KOPT-K1 (cell line): ENCODE results near the gene RPS6KA5.
"Not testable (repeated sequence)": the region's sequence is repeated elsewhere in the genome, so short reads cannot be mapped to it uniquely, and the experiment has no call there.

ENCODE experiments used
- H3K27ac ChIP-seq: fragments of 200-600 bp; sonication (generic); 2 replicates; pipeline ENCODE4 v1.5.1; 2016; ENCODE audit warnings: antibody characterized with exemption, mild to moderate bottlenecking, low read depth, low read length; ENCODE audit not compliant: poor library complexity, severe bottlenecking
- H3K36me3 ChIP-seq: fragments of 200-600 bp; sonication (generic); 2 replicates; pipeline ENCODE4 v1.5.1; 2017; ENCODE audit warnings: antibody characterized with exemption, mild to moderate bottlenecking, low read length, moderate library complexity; ENCODE audit not compliant: insufficient read depth
- H3K9me3 ChIP-seq: fragments of 200-600 bp; sonication (generic); 2 replicates; pipeline ENCODE4 v1.5.1; 2017; ENCODE audit warnings: antibody characterized with exemption, low read length, mild to moderate bottlenecking; ENCODE audit not compliant: insufficient read depth, poor library complexity, severe bottlenecking

The RPS6KA5 gene

DNA sequence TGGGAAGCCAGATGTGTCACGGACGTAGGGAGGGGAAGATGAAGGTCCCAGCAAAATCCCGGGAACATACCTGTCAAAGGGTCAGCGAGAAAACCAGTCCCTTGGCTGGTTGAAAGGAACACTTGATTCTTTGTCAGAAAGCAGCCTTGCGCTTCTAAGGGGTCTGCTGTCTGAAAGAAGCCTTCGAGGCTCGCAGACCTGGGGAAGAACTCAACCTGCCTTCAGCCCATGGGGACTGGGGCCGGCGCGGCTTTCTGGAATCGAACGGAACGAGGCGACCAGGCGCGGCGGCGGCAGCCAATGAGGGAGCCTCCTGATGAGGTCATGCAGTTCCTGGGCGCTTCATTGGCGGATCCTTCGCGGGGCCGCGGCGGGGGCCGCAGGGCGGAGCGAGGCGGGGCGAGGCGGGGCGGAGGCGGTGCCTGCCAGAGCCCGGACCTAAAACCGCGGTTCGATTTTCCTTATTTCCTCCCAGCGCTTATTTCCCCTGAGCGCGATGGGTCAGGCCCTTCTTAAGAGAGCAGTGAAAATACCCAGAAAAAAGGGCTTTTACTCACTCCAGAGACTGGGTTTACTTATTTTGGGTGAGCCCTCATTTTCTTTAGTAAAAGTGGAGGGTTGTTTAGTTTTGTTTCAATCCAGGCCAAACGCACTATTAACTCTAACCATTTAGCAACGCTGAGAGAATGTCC lies 232.4 kb downstream of the RPS6KA5 start:
- Histone ChIP-seq H3K36me3 (no peaks in the 10 kb centered on the region), H3K9me3 (peaks cover 28% of the 10 kb centered on the region), H3K27ac (peak overlapping the region; percentile 6)

DNA sequence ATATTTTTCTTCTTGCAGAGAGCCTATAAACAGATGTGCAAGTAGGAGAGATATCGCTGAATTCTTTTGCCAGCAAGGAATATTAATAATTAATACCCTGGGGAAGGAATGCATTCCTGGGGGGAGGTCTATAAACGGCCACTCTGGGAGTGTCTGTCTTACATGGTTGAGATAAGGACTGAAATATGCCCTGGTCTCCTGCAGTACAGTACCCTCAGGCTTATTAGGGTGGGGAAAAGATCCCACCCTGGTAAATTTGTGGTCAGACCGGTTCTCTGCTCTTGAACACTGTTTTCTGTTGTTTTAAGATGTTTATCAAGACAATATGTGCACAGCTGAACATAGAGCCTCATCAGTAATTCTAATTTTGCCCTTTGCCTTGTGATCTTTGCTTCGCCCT lies 236.9 kb downstream of the RPS6KA5 start:
- not testable (repeated sequence) for H3K27ac ChIP-seq, H3K36me3 ChIP-seq
- H3K9me3 ChIP-seq = peaks cover 28% of the 10 kb centered on the region

DNA sequence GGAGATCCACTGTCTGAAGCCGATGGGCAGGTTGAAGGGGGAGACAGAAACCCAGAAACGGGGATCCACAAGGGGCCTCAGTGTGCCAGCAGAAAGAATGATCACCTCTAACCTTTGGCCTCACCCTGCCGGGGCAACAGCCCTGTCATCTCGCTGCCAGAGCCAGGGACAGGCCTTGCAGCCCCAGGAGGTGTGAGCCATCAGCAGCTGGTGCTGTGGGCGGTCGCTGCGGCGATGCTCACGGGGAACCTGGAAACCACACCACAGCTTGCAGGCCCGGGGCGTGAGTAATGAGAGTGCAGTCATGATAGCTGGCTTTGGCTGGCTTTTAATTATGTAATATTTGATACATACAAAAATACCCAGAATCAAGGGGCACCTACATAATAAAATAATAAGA lies 239.5 kb downstream of the RPS6KA5 start:
- Histone ChIP-seq H3K36me3 (no peaks in the 10 kb centered on the region), H3K9me3 (peaks cover 21% of the 10 kb centered on the region), H3K27ac (no peak overlapping the region)

DNA sequence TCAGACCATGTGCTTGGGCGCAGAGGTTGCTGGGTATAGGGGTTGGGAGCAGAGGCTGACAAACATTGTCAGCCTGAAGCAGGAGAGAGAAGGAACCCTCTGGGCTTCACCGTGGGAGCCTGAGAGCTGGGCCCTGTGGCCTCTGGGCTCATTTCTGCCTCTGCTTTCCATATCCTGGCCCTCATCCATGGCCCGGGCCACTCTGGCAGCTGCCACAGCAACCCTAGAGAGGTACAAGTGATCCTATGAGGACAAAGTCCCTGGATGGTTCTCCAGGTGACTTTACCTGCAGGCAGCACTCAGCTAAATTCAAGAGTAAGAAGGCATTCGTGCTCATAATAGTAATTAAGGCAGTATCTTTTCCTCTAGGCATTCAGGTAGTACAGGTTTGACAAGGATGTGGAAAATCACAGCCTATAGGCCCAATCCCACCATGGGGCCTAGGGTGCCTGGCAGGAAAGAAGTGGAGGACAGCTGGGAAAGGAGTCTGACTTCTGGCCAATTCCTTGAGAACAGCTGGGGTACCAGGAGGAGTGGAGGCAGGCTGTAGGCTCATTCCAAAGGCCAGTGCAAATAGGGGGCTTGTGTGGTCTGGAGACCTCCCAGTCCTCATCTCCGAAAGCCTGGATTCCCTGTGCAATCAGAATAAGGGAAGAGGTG lies 240.6 kb downstream of the RPS6KA5 start:
- H3K27ac ChIP-seq = no peak overlapping the region
- H3K9me3 ChIP-seq = peaks cover 16% of the 10 kb centered on the region
- no peaks in the 10 kb centered on the region for H3K36me3 ChIP-seq

DNA sequence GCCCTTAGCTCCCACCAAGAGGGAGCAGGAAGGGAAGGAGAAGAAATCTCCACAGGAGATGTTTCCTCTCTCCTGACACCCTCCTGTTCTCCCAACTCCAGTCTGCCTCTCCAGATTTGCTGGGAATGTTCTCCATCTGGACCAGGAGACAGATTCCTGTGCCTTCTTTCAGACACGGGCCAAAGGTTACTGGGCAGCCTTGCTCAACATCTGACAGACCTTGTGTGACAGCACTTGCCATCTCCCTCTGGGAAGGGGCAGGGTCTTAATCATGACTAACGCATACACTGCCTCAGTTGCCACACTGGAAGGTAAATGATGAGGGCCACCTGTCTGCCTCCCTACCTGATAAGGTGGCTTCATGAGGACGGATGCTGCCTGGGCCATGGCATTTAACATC lies 241.7 kb downstream of the RPS6KA5 start:
- H3K36me3 ChIP-seq = no peaks in the 10 kb centered on the region
- H3K9me3 ChIP-seq = peaks cover 4% of the 10 kb centered on the region
- no peak overlapping the region for H3K27ac ChIP-seq

DNA sequence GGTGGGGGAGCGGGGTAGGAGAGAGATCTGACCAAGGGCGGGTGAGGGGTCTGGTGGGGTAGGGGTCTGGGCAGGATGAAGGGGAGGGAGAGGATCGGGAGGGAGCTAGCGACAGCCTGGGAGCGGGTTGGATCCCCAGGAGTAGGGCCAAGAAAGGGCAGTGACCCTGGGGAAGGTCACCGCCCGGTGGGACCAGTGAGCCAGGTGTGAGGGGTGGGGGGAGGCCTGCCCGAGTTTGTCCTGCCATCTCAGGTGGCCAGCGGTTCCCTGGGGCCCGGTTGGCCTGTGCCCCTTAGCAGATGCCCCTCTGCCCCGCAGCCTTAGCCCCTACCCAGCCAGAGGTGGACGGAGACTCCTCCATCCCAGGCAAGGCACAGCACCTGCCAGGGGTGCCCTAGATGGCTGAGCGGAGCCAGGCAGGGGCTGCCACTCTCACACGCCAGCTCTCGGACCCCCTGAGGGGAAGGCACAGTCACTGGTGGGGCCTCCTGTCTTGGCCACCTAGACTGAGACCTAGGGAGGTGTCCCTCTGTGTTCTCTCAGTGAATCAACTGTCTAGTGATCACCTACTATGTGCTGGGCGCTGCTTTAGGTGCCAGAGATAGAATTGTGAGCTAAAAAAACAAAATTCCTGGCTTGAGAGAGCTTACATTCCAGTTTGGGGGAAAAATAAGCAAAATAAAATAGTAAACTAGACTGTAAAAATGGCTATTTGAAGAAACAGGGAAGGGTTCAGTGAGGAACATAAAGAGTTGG lies 243.6 kb downstream of the RPS6KA5 start:
- H3K36me3 ChIP-seq = no peaks in the 10 kb centered on the region

DNA sequence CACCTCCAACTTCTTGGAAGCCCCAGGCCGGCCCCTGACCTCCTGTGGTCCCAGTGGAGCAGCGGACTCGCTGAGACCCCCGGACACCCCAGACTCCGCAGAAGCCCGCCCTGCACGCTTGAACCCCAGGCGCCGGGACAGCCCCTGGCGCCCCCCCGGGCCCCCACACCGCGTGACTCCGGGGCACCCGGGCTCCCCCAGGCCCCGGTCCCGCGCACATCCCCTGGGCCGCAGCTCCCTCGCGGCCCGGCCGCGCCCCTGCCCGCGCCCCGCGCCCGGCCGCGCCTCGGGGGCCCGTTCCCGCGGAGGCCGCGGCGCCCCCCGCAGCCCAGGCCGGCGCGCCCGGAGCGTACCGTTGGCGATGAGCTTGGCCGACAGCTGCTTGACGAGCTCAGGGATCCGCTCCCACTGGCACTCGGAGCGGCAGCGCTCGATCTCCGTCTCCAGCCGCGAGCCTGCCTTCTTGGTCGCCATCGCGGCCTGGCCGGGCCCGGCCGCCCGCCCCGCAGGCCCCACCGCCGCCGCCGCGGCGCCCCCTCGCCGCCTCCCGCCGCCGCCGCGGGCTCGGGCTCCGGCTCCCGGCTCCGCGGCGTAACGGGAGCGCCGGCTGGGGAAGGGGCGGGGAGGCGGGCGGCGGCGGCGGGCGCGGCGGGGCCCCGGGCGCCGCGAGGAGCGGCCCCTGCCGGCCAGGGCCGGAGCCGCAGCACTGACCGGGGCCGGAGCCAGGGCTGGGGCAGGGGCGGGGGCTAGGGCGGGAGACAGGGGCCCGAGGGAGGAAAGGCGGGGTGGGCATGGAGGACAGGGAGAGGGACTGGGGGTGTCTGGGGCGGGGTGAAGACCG lies 244.4 kb downstream of the RPS6KA5 start, which contains the start of gene TTC7B:
TSS of gene TTC7B (minus strand) at position 609 of the 841 bp plus-strand sequence. CDS start at position 474, 135 bp downstream.
- Histone ChIP-seq H3K27ac (no peak within 1 kb of the TSS), H3K9me3 (no peaks in the 10 kb centered on the region), H3K36me3 (no peaks in the 10 kb centered on the region)

More for the DNA sequence above, 243.6 kb downstream of the RPS6KA5 start:
- H3K9me3 ChIP-seq = no peaks in the 10 kb centered on the region
- H3K27ac ChIP-seq = no peak overlapping the region

DNA sequence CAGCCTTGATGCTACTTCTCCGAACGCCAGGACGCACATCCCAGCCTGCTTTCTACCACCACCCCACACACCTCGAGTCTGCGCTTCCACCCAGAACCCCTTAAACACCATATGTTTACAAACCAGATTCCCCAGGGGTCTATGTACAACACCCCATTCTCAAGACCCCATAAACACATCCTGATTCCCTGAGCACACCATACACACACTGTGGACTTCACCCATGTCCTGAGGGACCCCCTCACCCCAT lies 244.9 kb downstream of the RPS6KA5 start:
- H3K9me3 ChIP-seq = no peaks in the 10 kb centered on the region
- no peak overlapping the region for H3K27ac ChIP-seq
- H3K36me3 ChIP-seq = no peaks in the 10 kb centered on the region

DNA sequence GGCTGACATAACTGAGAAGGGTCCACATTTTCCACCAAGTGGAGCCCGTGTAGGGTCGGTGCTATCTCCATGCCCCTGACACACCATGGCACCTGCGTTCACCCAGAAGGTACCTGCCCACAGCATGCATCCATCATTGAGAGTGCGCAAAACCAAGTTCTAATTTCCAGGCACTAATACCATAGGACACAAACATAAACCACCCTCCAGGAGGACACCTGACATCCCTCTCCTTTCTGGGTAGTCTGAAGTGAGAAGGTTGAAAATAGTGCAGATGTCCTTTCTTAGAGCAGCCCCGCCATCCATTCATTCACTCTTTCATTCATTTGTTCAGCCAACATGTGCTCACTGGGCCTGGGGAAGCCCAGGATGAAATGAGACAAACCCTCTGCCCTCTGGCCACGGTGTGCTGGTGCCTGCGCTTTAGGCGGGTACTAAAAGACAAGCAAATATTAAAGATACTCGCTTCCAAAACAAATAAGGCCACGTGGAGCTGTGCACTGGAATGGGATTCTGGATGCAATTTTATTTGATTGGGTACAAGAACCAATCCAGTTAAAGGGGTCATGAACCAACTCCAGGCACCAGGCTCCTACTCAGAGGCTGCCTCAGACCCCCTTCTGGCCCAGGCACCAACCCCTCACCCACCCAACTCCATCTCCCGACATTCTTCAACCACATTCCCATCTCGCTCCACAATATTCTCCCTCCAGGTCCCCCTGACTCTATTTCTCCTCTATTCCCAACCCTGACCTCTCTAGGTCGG lies 245.5 kb downstream of the RPS6KA5 start:
- no peak overlapping the region for H3K27ac ChIP-seq
- H3K36me3 ChIP-seq = no peaks in the 10 kb centered on the region
- no peaks in the 10 kb centered on the region for H3K9me3 ChIP-seq

DNA sequence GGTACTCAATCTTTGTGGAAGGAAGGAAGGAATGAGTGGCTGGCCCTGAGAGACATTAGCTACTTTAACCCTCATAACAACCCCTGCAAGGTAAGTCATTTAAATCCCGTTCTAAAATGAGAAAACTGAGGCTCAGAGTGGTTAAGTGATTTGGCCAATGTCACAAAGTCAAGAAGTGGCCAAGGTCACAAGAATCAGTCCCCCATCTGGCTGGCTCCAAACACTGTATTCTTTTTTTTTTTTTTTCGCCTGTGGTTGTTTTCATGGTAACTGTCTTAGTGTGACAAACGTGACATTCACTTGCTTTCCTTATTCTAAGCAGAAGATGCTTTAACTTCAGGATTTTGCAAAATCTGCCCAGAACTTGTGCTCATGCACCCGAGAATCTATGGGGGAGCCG lies 247.0 kb downstream of the RPS6KA5 start:
- Histone ChIP-seq H3K27ac (no peak overlapping the region), H3K36me3 (no peaks in the 10 kb centered on the region), H3K9me3 (no peaks in the 10 kb centered on the region)

DNA sequence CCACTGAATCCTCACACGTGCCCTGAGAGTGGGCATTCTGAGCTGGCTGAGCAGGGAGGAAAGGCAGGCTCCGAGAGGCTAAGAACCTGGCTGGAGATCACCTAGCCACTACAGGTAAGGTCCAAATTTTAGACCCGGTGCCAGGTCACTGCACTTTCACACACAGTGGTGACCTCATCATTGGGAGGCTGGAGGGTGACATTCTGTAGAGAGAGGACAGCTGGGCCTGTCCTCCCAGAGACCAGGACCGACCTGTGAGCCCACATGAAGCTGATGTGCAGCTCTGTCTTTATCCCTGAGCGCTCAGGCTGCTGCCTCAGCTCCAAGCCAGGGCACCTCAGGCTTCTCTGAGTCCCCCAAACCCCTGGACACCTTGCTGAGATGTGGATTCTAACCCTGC lies 248.3 kb downstream of the RPS6KA5 start:
- Histone ChIP-seq H3K36me3 (no peaks in the 10 kb centered on the region), H3K9me3 (no peaks in the 10 kb centered on the region), H3K27ac (no peak overlapping the region)

DNA sequence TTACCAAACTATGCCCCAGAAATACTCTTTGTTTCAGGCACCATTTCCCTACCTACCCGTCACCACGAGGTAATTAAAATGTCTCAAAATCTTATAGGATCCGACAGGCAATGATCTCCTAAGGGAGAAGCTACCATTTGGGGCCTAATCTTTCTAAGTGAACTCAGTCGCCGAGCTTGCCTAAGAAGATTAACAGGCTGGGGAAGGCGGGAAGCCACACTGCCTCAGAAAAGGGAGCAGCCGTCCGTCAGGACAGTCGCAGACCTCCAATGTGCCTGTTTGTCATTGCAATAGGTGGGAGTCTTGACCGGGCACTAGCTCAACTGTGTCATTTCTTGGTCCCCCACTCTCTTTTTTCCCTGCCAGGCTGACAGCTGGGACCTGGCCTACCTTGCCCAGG lies 248.8 kb downstream of the RPS6KA5 start:
- Histone ChIP-seq H3K27ac (no peak overlapping the region), H3K36me3 (no peaks in the 10 kb centered on the region), H3K9me3 (no peaks in the 10 kb centered on the region)

DNA sequence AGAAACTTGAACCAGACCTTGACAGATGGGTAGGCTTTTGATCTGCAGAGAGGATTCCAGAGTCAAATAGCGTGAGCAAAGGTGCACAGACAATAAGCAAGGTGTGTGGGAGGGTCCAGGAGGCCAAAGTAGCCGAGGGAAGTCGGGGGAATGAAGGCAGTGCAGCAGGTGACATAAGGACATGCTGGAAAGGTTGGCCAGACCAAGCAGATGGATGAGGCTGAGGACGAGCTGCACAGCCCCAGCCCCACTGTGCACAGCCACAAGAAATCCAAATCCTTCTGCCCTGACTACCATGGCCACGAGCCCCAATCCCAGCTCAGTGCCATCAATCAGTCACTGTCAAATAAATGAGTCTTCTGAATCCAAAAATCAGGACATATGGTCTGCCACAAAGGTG lies 249.6 kb downstream of the RPS6KA5 start:
- Histone ChIP-seq H3K9me3 (no peaks in the 10 kb centered on the region), H3K27ac (no peak overlapping the region), H3K36me3 (no peaks in the 10 kb centered on the region)

DNA sequence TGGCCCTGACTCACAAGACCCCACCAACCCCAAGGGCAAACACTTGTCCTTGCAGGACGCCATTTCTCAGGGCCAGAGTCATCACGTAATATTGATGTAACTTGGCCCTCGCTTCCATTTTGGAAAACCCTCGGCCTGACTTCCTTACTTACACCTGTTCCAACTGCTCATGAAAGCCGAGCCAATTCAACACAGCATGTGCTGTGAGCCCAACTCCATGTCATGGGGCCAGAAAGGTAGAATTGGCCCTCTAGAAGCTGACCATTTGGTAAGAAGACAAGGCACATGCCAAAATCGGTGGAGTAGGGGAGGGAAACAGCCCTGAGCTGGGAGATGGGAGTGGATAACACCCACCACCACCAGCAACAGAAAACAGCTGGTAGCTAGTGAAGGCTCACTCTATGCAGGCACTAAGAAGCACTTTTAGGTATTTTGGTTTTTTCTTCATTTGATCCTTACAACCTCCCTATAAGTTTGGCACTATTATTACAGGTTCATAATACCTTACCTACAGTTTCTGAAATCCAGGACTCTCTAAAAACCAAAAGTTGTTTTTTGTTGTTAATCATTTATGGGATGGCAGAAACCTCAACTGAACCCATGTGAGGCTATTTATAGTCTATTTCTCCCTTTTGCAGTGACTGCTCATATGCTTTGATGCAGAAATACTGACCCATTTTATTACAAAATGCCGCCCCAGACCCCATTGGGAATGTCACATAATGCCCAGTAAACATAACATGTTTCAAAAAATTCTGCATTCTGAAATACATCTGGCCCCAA lies 250.7 kb downstream of the RPS6KA5 start:
- Histone ChIP-seq H3K9me3 (no peaks in the 10 kb centered on the region), H3K36me3 (no peaks in the 10 kb centered on the region), H3K27ac (no peak overlapping the region)
